K562 (cell line): ENCODE measurements around the gene USP5. TPM values are rescaled to one million over a fixed set of nuclear protein-coding genes. Genes with fewer than 3 reads are reported as not detected.
A peak's percentile ranks its signal among the peaks of the same experiment; 100 is the strongest.

Source experiments
- BRCA1 ChIP-seq, 2 experiments: fragments of 450-650 bp in 1 of 2; sonication (generic) in 1 of 2; formaldehyde crosslinking in 1 of 2; IDR thresholded peaks; 2 replicates each; pipeline versions ENCODE4 v1.5.0 to v1.6.1; 2017 to 2020; ENCODE audit warnings: mild to moderate bottlenecking in 1 of 2, missing genetic modification reagents in 1 of 2
- CAMTA2 ChIP-seq: fragments of 250-450 bp; sonication (Bioruptor Pico); conservative IDR thresholded peaks from 2 replicates; pipeline ENCODE4 v1.5.1; 2022
- CGGBP1 ChIP-seq: fragments of 250-450 bp; sonication (Bioruptor Pico); IDR thresholded peaks from 2 replicates; pipeline ENCODE4 v1.9.0; 2021; ENCODE audit warnings: mild to moderate bottlenecking
- CTBP1 ChIP-seq: fragments of 450-650 bp; IDR thresholded peaks from 2 replicates; pipeline ENCODE4 v1.6.1; 2016; ENCODE audit warnings: borderline replicate concordance
- MTA1 ChIP-seq: fragments of 450-650 bp; IDR thresholded peaks from 2 replicates; pipeline ENCODE4 v1.6.1; 2017; ENCODE audit warnings: borderline replicate concordance
- SIN3A ChIP-seq, 2 experiments: fragments of 150-350 bp in 1 of 2; IDR thresholded peaks; 2 replicates each; pipeline ENCODE4 v1.6.1; 2011 to 2016; ENCODE audit warnings: borderline replicate concordance in 2 of 2, low read depth in 2 of 2, low read length in 2 of 2, mild to moderate bottlenecking in 2 of 2, moderate library complexity in 2 of 2; ENCODE audit not compliant: control insufficient read depth in 1 of 2
- SREBF1 ChIP-seq: fragments of 150-350 bp; IDR thresholded peaks from 2 replicates; pipeline ENCODE4 v1.6.1; 2014; ENCODE audit warnings: antibody characterized with exemption, low read depth, low read length, borderline replicate concordance
- TAF15 ChIP-seq: fragments of 200-400 bp; formaldehyde crosslinking; IDR thresholded peaks from 2 replicates; pipeline ENCODE4 v1.6.1; 2017; ENCODE audit warnings: mild to moderate bottlenecking, low read depth, low read length, moderate library complexity
- ZBTB26 ChIP-seq: fragments of 450-650 bp; formaldehyde crosslinking; IDR thresholded peaks from 2 replicates; pipeline ENCODE4 v1.4.0; 2022; ENCODE audit warnings: missing genetic modification characterization
- ZNF134 ChIP-seq: fragments of 250-450 bp; sonication (Bioruptor Pico); conservative IDR thresholded peaks from 2 replicates; pipeline ENCODE4 v1.4.0; 2020
- ZNF143 ChIP-seq: sonication (generic); formaldehyde crosslinking; IDR thresholded peaks from 2 replicates; pipeline ENCODE4 v1.9.0; 2022; ENCODE audit warnings: mild to moderate bottlenecking, missing genetic modification reagents
- ZNF398 ChIP-seq: fragments of 250-450 bp; sonication (Bioruptor Pico); IDR thresholded peaks from 2 replicates; pipeline ENCODE4 v1.8.0; 2021; ENCODE audit warnings: moderate library complexity, mild to moderate bottlenecking, inconsistent platforms
- ZNF699 ChIP-seq: fragments of 250-450 bp; sonication (Bioruptor Pico); IDR thresholded peaks from 2 replicates; pipeline ENCODE4 v1.8.0; 2021; ENCODE audit warnings: mild to moderate bottlenecking, moderate library complexity; ENCODE audit not compliant: insufficient replicate concordance
- polyA plus RNA-seq, 8 experiments: library from polyadenylated mRNA; depleted of rRNA in 4 of 8; stranded (reverse) in 5 of 8; unstranded in 3 of 8; fragments of >200 nt; fragmentation: Nextera tagmentation in 2 of 8; fragmentation: Illumina TruSeq in 1 of 8; extraction: Ambion mirVana in 2 of 8; extraction: Trizol in 1 of 8; gene quantifications; 2 replicates each; pipeline versions ENCODE4 v1.2.1 to v1.2.3, GENCODE V29; 2011 to 2014; ENCODE audit warnings: inconsistent platforms in 1 of 8, missing spikeins in 1 of 8
- total RNA-seq, 7 experiments: library from RNA; depleted of rRNA in 6 of 7; stranded (reverse); fragments of >200 nt in 6 of 7; fragmentation: Illumina TruSeq in 2 of 7; extraction: Trizol in 2 of 7; gene quantifications; 2 replicates each; pipeline versions ENCODE4 v1.2.1 to v1.2.3, GENCODE V29; 2011 to 2021; ENCODE audit warnings: low replicate concordance in 1 of 7

The USP5 gene
- total and polyA plus RNA-seq, 9 of the 15 experiments (the other 6 are each of a cell fraction or from before 2014, with no cell fraction given) = 1.4 to 107 (median 48.6) TPM

- TF ChIP-seq ZNF134 (CRISPR knock-in tag) (no peak), MTA1 (no peak), CTBP1 (peak; percentile 82), ZNF143 (CRISPR knock-in tag) (no peak), ZBTB26 (CRISPR knock-in tag) (no peak), CGGBP1 (no peak), ZNF699 (CRISPR knock-in tag) (no peak), SIN3A (IDR thresholded peaks at IDR 0.05; ENCODE audit: borderline replicate concordance in 2 of 2, control insufficient read depth in 1 of 2, low read depth in 2 of 2, low read length in 2 of 2) (0 out of 4 replicates have a peak, but pooled peaks of 1 of the 2 experiments have one; percentile 55), CAMTA2 (no peak), TAF15 (no peak), SREBF1 (no peak), ZNF398 (CRISPR knock-in tag) (no peak), BRCA1 (IDR thresholded peaks at IDR 0.05) (no peak), BRCA1 (CRISPR knock-in tag; IDR thresholded peaks at IDR 0.05) (no peak)
Observed at GRCh38 chr12:6890789-6891645, 39.1 kb downstream of the USP5 start (continued).
